HepG2 (cell line): ENCODE measurements around the gene LRIG1. TPM values are rescaled to one million over a fixed set of nuclear protein-coding genes. Genes with fewer than 3 reads are reported as not detected.

Experiments used
- ATAC-seq: fragments of 200-7000 bp; cut with Tn5 transposase; 3 replicates; pipeline ENCODE4 v1.9.1; 2020; ENCODE audit warnings: mild to moderate bottlenecking, moderate library complexity
- BruUV-seq: library from RNA; stranded (reverse); fragments of 400-500 nt; replicated peaks from 2 replicates; lab custom pipeline; 2021; lab: Mats Ljungman, UMichigan
- CTCF ChIA-PET: fragments of 300-600 bp; formaldehyde crosslinking; extraction: SDS; loops from one replicate; lab custom pipeline; 2021; ENCODE audit warnings: low total read pairs, inconsistent platforms, low intra/inter-chr PET ratio; lab: Yijun Ruan, JAX
- POLR2A ChIA-PET: fragments of 350-600 bp; sonication (Branson Sonifier 250); formaldehyde crosslinking; loops from one replicate; lab custom pipeline; 2020; ENCODE audit warnings: antibody characterized with exemption, inconsistent platforms; lab: Yijun Ruan, JAX
- DNase-seq: peaks from one replicate; pipeline ENCODE4 v3.0.0-alpha.2; 2015; ENCODE audit warnings: low spot score
- FAIRE-seq: peaks from 3 replicates; lab custom pipeline; 2011; peaks lifted over from hg19 to GRCh38; lab: Jason Lieb, UNC
- H2AFZ ChIP-seq: one replicate; pipeline ENCODE4 v1.6.1; 2011; ENCODE audit warnings: low read length, inconsistent platforms
- H3K27ac ChIP-seq: fragments of 300-600 bp; 3 replicates; pipeline ENCODE4 v1.8.0; 2011; ENCODE audit warnings: mixed run types, mild to moderate bottlenecking, mixed read lengths, low read length, inconsistent platforms; ENCODE audit not compliant: insufficient read depth; ENCODE audit errors: extremely low read length
- H3K27me3 ChIP-seq, 2 experiments: fragments of 200-600 bp in 1 of 2; 2 replicates in 1 of 2; 3 replicates in 1 of 2; pipeline versions ENCODE4 v1.6.0 to v1.8.0; 2011; ENCODE audit warnings: low read length in 2 of 2, mild to moderate bottlenecking in 2 of 2, moderate library complexity in 2 of 2, inconsistent platforms in 1 of 2; ENCODE audit not compliant: insufficient read depth in 2 of 2, control insufficient read depth in 1 of 2
- H3K36me3 ChIP-seq, 2 experiments: fragments of 200-600 bp in 1 of 2; replicated peaks in 1 of 2; 2 replicates in 1 of 2; 3 replicates in 1 of 2; pipeline versions ENCODE4 v1.5.1 to v1.8.0; 2011; ENCODE audit warnings: low read length in 2 of 2, inconsistent platforms in 1 of 2; ENCODE audit not compliant: insufficient read depth in 2 of 2, control insufficient read depth in 1 of 2
- H3K4me1 ChIP-seq: 2 replicates; pipeline ENCODE4 v1.5.1; 2012; ENCODE audit warnings: low read length, inconsistent platforms; ENCODE audit not compliant: insufficient read depth
- H3K4me2 ChIP-seq: 2 replicates; pipeline ENCODE4 v1.6.0; 2011; ENCODE audit warnings: low read depth, low read length, inconsistent platforms
- H3K4me3 ChIP-seq, 3 experiments: fragments of 200-600 bp in 1 of 3; sonication (generic), shearing (Covaris generic) in 1 of 3; replicated peaks in 1 of 3; 2 replicates each; pipeline ENCODE4 v1.5.1; 2011 to 2016; ENCODE audit warnings: low read length in 3 of 3, inconsistent platforms in 2 of 3, low read depth in 2 of 3, mild to moderate bottlenecking in 2 of 3, control low read depth in 1 of 3, mixed read lengths in 1 of 3; ENCODE audit not compliant: insufficient read depth in 1 of 3
- H3K79me2 ChIP-seq: one replicate; pipeline ENCODE4 v1.6.1; 2011; ENCODE audit warnings: low read length, inconsistent platforms; ENCODE audit not compliant: insufficient read depth
- H3K9ac ChIP-seq: 2 replicates; pipeline ENCODE4 v1.6.0; 2011; ENCODE audit warnings: mild to moderate bottlenecking, low read depth, low read length, inconsistent platforms; ENCODE audit not compliant: insufficient read depth
- H3K9me3 ChIP-seq: 2 replicates; pipeline ENCODE4 v1.5.1; 2012; ENCODE audit warnings: mild to moderate bottlenecking, low read length
- H4K20me1 ChIP-seq: 2 replicates; pipeline ENCODE4 v1.6.0; 2011; ENCODE audit warnings: inconsistent platforms, mild to moderate bottlenecking, low read length, moderate library complexity; ENCODE audit not compliant: insufficient read depth
- CREB1 ChIP-seq, 2 experiments: fragments of 450-650 bp in 1 of 2; IDR thresholded peaks; 2 replicates each; pipeline ENCODE4 v1.6.1; 2016 to 2017; ENCODE audit warnings: control low read depth in 1 of 2, mild to moderate bottlenecking in 1 of 2, missing compliant biosample characterization in 1 of 2, missing genetic modification characterization in 1 of 2
- EEA1 ChIP-seq: sonication (generic); formaldehyde crosslinking; IDR thresholded peaks from 2 replicates; pipeline ENCODE4 v1.5.1; 2020; ENCODE audit warnings: mild to moderate bottlenecking, missing genetic modification reagents, borderline replicate concordance
- HNRNPK ChIP-seq: fragments of 200-400 bp; formaldehyde crosslinking; IDR thresholded peaks from 2 replicates; pipeline ENCODE4 v1.6.1; 2018; ENCODE audit warnings: low read length, low read depth, moderate library complexity, mild to moderate bottlenecking; ENCODE audit not compliant: poor library complexity, severe bottlenecking
- SMC3 ChIP-seq: IDR thresholded peaks from 2 replicates; pipeline ENCODE4 v1.6.1; 2011; ENCODE audit warnings: low read length, improper control_type of control experiment
- TARDBP ChIP-seq: sonication (generic); formaldehyde crosslinking; IDR thresholded peaks from 2 replicates; pipeline ENCODE4 v1.8.0; 2022; ENCODE audit warnings: mild to moderate bottlenecking, missing genetic modification reagents
- YEATS2 ChIP-seq: sonication (generic); formaldehyde crosslinking; IDR thresholded peaks from 2 replicates; pipeline ENCODE4 v1.4.0; 2020; ENCODE audit warnings: missing genetic modification reagents, borderline replicate concordance
- ZFP62 ChIP-seq: sonication (generic); formaldehyde crosslinking; IDR thresholded peaks from 2 replicates; pipeline ENCODE4 v1.4.0; 2020; ENCODE audit warnings: missing genetic modification reagents
- ZNF24 ChIP-seq: fragments of 450-650 bp; IDR thresholded peaks from 2 replicates; pipeline ENCODE4 v1.6.1; 2017; ENCODE audit warnings: antibody characterized with exemption, mild to moderate bottlenecking
- ZNF253 ChIP-seq: sonication (generic); formaldehyde crosslinking; IDR thresholded peaks from 2 replicates; pipeline ENCODE4 v1.8.0; 2022; ENCODE audit warnings: mild to moderate bottlenecking, missing genetic modification reagents, borderline replicate concordance
- ZNF264 ChIP-seq: sonication (generic); formaldehyde crosslinking; IDR thresholded peaks from 2 replicates; pipeline ENCODE4 v1.4.0; 2020; ENCODE audit warnings: missing genetic modification reagents
- WGBS: methylation state at CpG from one replicate; pipeline ENCODE4 v1.1.6; 2017; ENCODE audit warnings: low lambda C conversion rate; 5-methylcytosine and 5-hydroxymethylcytosine counted together
- in situ Hi-C: cut with HindIII; loops from 2 replicates; pipeline ENCODE4 v1.10.0; 2017; ENCODE audit warnings: low pct_unique_long_range_greater_than_20kb; ENCODE audit not compliant: extremely low pct_ligation_motif_present
- intact Hi-C: fragments of 100-400 bp; cut with micrococcal nuclease; formaldehyde crosslinking; loops from one replicate; pipeline ENCODE4 v1.10.0; 2022; ENCODE audit not compliant: unreplicated experiment
- polyA plus RNA-seq, 8 experiments: library from polyadenylated mRNA; depleted of rRNA in 3 of 8; stranded (reverse) in 7 of 8; unstranded in 1 of 8; fragments of >200 nt; fragmentation: Illumina TruSeq in 4 of 8; extraction: Trizol in 4 of 8; gene quantifications; 2 replicates each; pipeline versions ENCODE4 v1.2.1 to v1.2.3, GENCODE V29; 2011 to 2016; ENCODE audit warnings: low read depth in 4 of 8, missing spikeins in 1 of 8, mixed read lengths in 1 of 8; ENCODE audit not compliant: insufficient read depth in 1 of 8
- total RNA-seq, 5 experiments: library from RNA; depleted of rRNA; stranded (reverse); fragments of >200 nt; fragmentation: Illumina TruSeq; extraction: Trizol; gene quantifications; 2 replicates each; pipeline ENCODE4 v1.2.3, GENCODE V29; 2016; ENCODE audit warnings: low read depth in 1 of 5
- TF ChIP-seq, protein P1 (sequence below), 2 experiments: fragments of 450-650 bp in 1 of 2; sonication (generic) in 1 of 2; formaldehyde crosslinking; IDR thresholded peaks; 2 replicates each; pipeline versions ENCODE4 v1.5.0 to v1.8.0; 2020 to 2022; ENCODE audit warnings: mild to moderate bottlenecking in 1 of 2, missing genetic modification reagents in 1 of 2
- TF ChIP-seq, protein P2 (sequence below): sonication (generic); formaldehyde crosslinking; IDR thresholded peaks from 2 replicates; pipeline ENCODE4 v1.4.0; 2020; ENCODE audit warnings: mild to moderate bottlenecking, missing genetic modification reagents
- TF ChIP-seq, protein P3 (sequence below): sonication (generic); formaldehyde crosslinking; IDR thresholded peaks from 2 replicates; pipeline ENCODE4 v1.8.1; 2023; ENCODE audit warnings: mild to moderate bottlenecking, inconsistent platforms, moderate library complexity, missing genetic modification reagents, borderline replicate concordance

LRIG1 gene
- total and polyA plus RNA-seq, 2 of the 13 experiments (the other 11 are each of a cell fraction or from before 2014, with no cell fraction given), result 17.8 to 24.8 TPM

GRCh38 chr3:66493458-66494099, 7.2 kb downstream of the LRIG1 start:
- DNase-seq, result no peak
- Histone ChIP-seq H3K4me3 (no peak overlapping the region), H3K79me2 (peaks cover 96% of the 10 kb centered on the region), H3K4me2 (no peak overlapping the region), H3K9ac (no peak overlapping the region), H3K36me3 (no peaks in the 10 kb centered on the region), H3K27me3 (no peaks in the 10 kb centered on the region), H2AFZ (no peak overlapping the region), H3K27ac (no peak overlapping the region), H4K20me1 (peaks cover 3% of the 10 kb centered on the region; the same call in 1 of the 2 replicates), H3K9me3 (no peaks in the 10 kb centered on the region), H3K4me1 (peaks cover 98% of the 10 kb centered on the region)
- POLR2A ChIA-PET, result interaction anchor here (1.0 to 5.5 kb wide), 2 partner anchors 12 to 18 kb away, joined by 3 to 26 read pairs; no protein-coding TSS in a partner anchor
- FAIRE-seq, result no peak
- CTCF ChIA-PET, result no interaction called here
- in situ Hi-C loops, result no loop called here
- 95% methylated on average over 5 of the region's 5 CpGs for WGBS
- intact Hi-C loops, result no loop called here
- no TSS peak for BruUV-seq
- TF ChIP-seq ZNF264 (CRISPR knock-in tag) (no peak), ZFP62 (CRISPR knock-in tag) (no peak), HNRNPK (peak; percentile 41)
- ATAC-seq, result no peak

DNA sequence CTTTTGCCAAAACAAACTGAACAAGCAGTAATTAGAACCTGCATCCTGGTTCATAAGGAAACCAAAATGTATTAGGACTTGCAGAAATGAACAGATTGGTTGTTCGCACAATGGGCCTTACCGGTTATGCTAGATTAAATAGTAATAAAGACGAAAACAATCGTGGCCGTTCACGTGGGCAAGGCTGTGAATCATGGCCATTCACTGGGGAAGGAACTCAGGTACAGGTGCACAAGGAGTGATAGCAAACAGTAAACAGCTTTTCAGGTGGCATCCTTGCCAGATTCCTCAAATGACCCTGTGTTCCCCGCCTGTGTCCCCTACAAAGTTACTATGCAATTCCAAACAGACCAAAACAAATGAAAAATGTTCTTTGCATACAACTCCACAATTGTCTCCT, 8.2 kb downstream of the LRIG1 start:
- ChIA-PET POLR2A (interaction anchor here (1.5 to 5.5 kb wide), 2 partner anchors 11 to 16 kb away, joined by 4 to 26 read pairs; no protein-coding TSS in a partner anchor), CTCF (no interaction called here)
- ATAC-seq (no peak), DNase-seq (no peak), FAIRE-seq (no peak)
- no peaks in the 10 kb centered on the region for H3K27me3 ChIP-seq
- whole genome bisulfite sequencing, result 76% methylated on average over 7 of the region's 7 CpGs
- no peak overlapping the region for H3K27ac ChIP-seq
- no peaks in the 10 kb centered on the region for H3K9me3 ChIP-seq
- no peak overlapping the region for H2AFZ ChIP-seq
- intact Hi-C loops (no loop called here), in situ Hi-C loops (no loop called here)
- H3K4me2 ChIP-seq, result no peak overlapping the region
- no peaks in the 10 kb centered on the region for H3K36me3 ChIP-seq
- H3K4me1 ChIP-seq, result peaks cover 90% of the 10 kb centered on the region
- H4K20me1 ChIP-seq, result peaks cover 3% of the 10 kb centered on the region; the same call in 1 of the 2 replicates
- no peak overlapping the region for H3K9ac ChIP-seq
- no TSS peak for BruUV-seq
- no peak overlapping the region for H3K4me3 ChIP-seq
- peaks cover 95% of the 10 kb centered on the region for H3K79me2 ChIP-seq
- TF ChIP-seq, protein P1, sequence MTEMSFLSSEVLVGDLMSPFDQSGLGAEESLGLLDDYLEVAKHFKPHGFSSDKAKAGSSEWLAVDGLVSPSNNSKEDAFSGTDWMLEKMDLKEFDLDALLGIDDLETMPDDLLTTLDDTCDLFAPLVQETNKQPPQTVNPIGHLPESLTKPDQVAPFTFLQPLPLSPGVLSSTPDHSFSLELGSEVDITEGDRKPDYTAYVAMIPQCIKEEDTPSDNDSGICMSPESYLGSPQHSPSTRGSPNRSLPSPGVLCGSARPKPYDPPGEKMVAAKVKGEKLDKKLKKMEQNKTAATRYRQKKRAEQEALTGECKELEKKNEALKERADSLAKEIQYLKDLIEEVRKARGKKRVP (CRISPR knock-in tag; IDR thresholded peaks at IDR 0.05), result no peak
- TF ChIP-seq ZNF253 (CRISPR knock-in tag) (no peak), ZNF24 (no peak), SMC3 (no peak), TARDBP (CRISPR knock-in tag) (no peak), CREB1 (IDR thresholded peaks at IDR 0.05) (no peak), CREB1 (CRISPR knock-in tag; IDR thresholded peaks at IDR 0.05) (no peak), YEATS2 (no peak), EEA1 (CRISPR knock-in tag) (no peak)
- TF ChIP-seq, protein P2, sequence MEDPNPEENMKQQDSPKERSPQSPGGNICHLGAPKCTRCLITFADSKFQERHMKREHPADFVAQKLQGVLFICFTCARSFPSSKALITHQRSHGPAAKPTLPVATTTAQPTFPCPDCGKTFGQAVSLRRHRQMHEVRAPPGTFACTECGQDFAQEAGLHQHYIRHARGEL (CRISPR knock-in tag), result no peak
- TF ChIP-seq, protein P3, sequence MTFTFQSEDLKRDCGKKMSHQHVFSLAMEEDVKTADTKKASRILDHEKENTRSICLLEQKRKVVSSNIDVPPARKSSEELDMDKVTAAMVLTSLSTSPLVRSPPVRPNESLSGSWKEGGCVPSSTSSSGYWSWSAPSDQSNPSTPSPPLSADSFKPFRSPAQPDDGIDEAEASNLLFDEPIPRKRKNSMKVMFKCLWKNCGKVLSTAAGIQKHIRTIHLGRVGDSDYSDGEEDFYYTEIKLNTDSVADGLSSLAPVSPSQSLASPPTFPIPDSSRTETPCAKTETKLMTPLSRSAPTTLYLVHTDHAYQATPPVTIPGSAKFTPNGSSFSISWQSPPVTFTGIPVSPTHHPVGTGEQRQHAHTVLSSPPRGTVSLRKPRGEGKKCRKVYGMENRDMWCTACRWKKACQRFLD (CRISPR knock-in tag), result no peak
